Calu3 (cell line): ENCODE results near the gene LTK. TPM values are rescaled to one million over a fixed set of nuclear protein-coding genes. Genes with fewer than 3 reads are reported as not detected.

Experiments used
- BruUV-seq: library from RNA; stranded (reverse); fragments of 400-500 nt; replicated peaks from 2 replicates; lab custom pipeline; 2021; lab: Mats Ljungman, UMichigan
- CTCF ChIA-PET: fragments of 300-600 bp; sonication (Branson Sonifier 250); formaldehyde crosslinking; loops from one replicate; lab custom pipeline; 2022; ENCODE audit warnings: antibody characterized with exemption; lab: Charles Lee
- DNase-seq: peaks from one replicate; pipeline ENCODE4 v3.0.0; 2022
- H3K27ac Mint-ChIP-seq: one replicate; pipeline ENCODE4 v1.8.0; 2022; ENCODE audit warnings: mixed read lengths; ENCODE audit not compliant: unreplicated experiment
- H3K27me3 Mint-ChIP-seq: one replicate; pipeline ENCODE4 v1.8.0; 2022; ENCODE audit warnings: mixed read lengths; ENCODE audit not compliant: unreplicated experiment
- H3K36me3 Mint-ChIP-seq: one replicate; pipeline ENCODE4 v1.8.0; 2022; ENCODE audit warnings: mild to moderate bottlenecking, moderate library complexity, mixed read lengths; ENCODE audit not compliant: insufficient read depth, unreplicated experiment
- H3K4me1 Mint-ChIP-seq: one replicate; pipeline ENCODE4 v1.8.0; 2022; ENCODE audit warnings: mild to moderate bottlenecking, low read depth, mixed read lengths; ENCODE audit not compliant: unreplicated experiment
- H3K4me3 Mint-ChIP-seq: one replicate; pipeline ENCODE4 v1.8.0; 2022; ENCODE audit warnings: mild to moderate bottlenecking, low read depth, moderate library complexity, mixed read lengths; ENCODE audit not compliant: unreplicated experiment
- H3K9me3 Mint-ChIP-seq: one replicate; pipeline ENCODE4 v1.8.0; 2022; ENCODE audit warnings: low read depth, mixed read lengths; ENCODE audit not compliant: unreplicated experiment
- intact Hi-C: fragments of 100-400 bp; cut with micrococcal nuclease; formaldehyde crosslinking; loops from one replicate; pipeline ENCODE4 v1.10.0; 2022; ENCODE audit not compliant: unreplicated experiment
- total RNA-seq: library from RNA; stranded (reverse); gene quantifications from 2 replicates; pipeline ENCODE4 v1.2.3, GENCODE V29; 2022
- TF ChIP-seq, protein P1 (sequence below): fragments of 200-600 bp; IDR thresholded peaks from one replicate; pipeline ENCODE4 v1.8.0; 2022; ENCODE audit warnings: antibody characterized with exemption; ENCODE audit not compliant: unreplicated experiment

Gene LTK
- total RNA-seq, 1 experiment from 2014 or later, result 0.24 TPM

DNA sequence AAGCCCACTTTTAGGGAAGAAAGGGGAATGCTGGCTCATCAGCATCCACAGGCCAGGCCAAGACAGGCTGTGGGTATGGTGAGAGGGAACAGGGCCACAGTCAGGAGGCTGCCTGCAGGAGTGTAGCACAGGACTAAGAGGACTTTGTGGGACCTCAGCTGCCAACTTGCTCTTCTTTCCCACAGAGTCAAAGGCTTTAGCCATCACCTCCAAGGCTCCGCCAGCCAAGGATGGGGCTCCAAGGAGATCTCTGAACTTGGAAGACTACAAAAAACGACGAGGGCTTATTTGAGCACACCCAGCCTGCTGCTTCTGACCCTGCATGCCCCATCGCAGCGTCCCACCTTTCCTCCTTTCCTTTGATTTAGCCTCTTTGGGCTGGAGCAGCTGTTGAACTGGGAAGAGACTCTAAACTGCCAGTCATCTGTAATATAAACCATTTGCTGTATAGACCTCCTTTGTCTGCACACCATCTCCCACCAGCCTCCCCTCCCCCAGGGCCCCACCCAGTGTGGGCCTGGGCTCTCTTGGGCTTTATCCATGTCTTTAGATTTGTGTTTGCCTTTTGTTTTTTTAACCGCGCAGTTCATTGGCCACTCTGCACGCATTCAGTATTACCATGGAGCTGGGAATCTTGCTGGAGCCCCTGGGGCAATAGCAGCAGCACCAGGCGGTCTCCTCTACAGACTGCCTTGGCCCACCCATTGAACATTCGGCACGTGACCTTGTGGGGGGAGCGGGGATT, 33.1 kb downstream of the LTK start:
- no peak overlapping the region for H3K27ac Mint-ChIP-seq
- H3K27me3 Mint-ChIP-seq, result no peaks in the 10 kb centered on the region
- no TSS peak for BruUV-seq
- TF ChIP-seq, protein P1, sequence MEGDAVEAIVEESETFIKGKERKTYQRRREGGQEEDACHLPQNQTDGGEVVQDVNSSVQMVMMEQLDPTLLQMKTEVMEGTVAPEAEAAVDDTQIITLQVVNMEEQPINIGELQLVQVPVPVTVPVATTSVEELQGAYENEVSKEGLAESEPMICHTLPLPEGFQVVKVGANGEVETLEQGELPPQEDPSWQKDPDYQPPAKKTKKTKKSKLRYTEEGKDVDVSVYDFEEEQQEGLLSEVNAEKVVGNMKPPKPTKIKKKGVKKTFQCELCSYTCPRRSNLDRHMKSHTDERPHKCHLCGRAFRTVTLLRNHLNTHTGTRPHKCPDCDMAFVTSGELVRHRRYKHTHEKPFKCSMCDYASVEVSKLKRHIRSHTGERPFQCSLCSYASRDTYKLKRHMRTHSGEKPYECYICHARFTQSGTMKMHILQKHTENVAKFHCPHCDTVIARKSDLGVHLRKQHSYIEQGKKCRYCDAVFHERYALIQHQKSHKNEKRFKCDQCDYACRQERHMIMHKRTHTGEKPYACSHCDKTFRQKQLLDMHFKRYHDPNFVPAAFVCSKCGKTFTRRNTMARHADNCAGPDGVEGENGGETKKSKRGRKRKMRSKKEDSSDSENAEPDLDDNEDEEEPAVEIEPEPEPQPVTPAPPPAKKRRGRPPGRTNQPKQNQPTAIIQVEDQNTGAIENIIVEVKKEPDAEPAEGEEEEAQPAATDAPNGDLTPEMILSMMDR, result no peak
- H3K9me3 Mint-ChIP-seq, result no peaks in the 10 kb centered on the region
- peaks cover 17% of the 10 kb centered on the region for H3K36me3 Mint-ChIP-seq
- intact Hi-C loops, result no loop called here
- no peak for DNase-seq
- CTCF ChIA-PET, result no interaction called here
- H3K4me1 Mint-ChIP-seq, result no peaks in the 10 kb centered on the region
- no peak overlapping the region for H3K4me3 Mint-ChIP-seq

DNA sequence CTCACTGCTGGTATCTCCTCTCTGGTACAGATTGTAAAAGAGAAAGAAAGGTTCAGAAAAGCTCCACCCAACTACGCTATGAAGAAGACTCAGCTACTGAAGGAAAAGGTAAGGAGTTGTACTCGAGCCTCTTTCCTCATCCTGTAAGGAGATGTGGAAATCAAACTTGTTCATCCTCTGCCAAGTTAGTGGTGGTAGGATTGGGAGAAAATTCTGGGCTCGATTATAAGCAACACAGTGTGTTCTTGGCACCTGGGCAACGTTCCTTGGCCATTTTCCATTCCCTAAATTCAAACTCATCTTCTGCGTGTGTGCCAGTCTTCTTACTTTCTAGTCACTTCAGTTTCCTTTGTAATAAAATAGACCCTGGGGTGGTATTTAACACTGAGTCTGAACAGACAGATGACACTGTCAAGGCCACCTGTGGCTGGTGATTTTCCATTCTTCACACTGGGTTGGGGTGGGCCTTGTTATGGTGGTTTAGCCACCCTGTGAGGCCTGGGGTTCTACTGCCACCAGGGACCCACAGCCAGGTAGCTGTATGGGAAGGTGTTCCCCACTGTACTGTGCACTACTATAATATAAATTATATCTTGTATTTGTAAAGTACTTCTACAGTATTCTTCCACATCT, 37.1 kb downstream of the LTK start:
- no peaks in the 10 kb centered on the region for H3K4me1 Mint-ChIP-seq
- no TSS peak for BruUV-seq
- H3K4me3 Mint-ChIP-seq, result no peak overlapping the region
- peaks cover 16% of the 10 kb centered on the region for H3K36me3 Mint-ChIP-seq
- TF ChIP-seq, protein P1, result no peak
- no peak for DNase-seq
- no peaks in the 10 kb centered on the region for H3K9me3 Mint-ChIP-seq
- H3K27ac Mint-ChIP-seq, result peak overlapping the region; percentile 80
- CTCF ChIA-PET, result no interaction called here
- intact Hi-C loops, result no loop called here
- H3K27me3 Mint-ChIP-seq, result no peaks in the 10 kb centered on the region

- TF ChIP-seq, protein P1, result no peak
- CTCF ChIA-PET, result interaction anchor here (0.6 kb wide), 1 partner anchor 74 kb away, joined by 3 read pairs; no protein-coding TSS in a partner anchor
- BruUV-seq, result no TSS peak
- H3K36me3 Mint-ChIP-seq, result peaks cover 11% of the 10 kb centered on the region
- no peak for DNase-seq
- no peak overlapping the region for H3K27ac Mint-ChIP-seq
- H3K27me3 Mint-ChIP-seq, result no peaks in the 10 kb centered on the region
- H3K9me3 Mint-ChIP-seq, result no peaks in the 10 kb centered on the region
- intact Hi-C loops, result no loop called here
- H3K4me3 Mint-ChIP-seq, result no peak overlapping the region
- H3K4me1 Mint-ChIP-seq, result no peaks in the 10 kb centered on the region
Measured at GRCh38 chr15:41474941-41475340, 38.7 kb downstream of the LTK start.

DNA sequence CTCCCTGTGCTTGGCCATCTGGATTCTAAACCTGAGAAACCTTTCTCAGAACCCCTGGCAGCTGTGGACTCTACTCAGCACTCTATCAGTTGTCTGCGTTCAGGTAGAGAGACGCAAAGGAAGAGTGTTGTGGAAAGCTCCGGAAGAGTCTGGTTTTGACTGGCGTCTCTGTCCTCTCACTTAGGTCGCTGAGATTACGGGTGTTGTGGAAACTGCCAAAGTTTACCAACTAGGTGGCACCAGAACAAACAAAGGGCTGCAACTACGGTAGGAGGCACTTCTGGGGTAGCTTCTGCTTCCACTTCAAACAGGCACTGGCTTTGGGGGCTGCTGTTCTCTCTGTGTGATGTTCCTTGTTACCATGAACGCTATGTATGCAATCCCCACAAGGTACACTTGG, 39.2 kb downstream of the LTK start:
- intact Hi-C loops, result no loop called here
- Mint-ChIP-seq H3K4me1 (no peaks in the 10 kb centered on the region), H3K9me3 (no peaks in the 10 kb centered on the region), H3K4me3 (no peak overlapping the region), H3K36me3 (peaks cover 11% of the 10 kb centered on the region), H3K27ac (no peak overlapping the region), H3K27me3 (no peaks in the 10 kb centered on the region)
- no TSS peak for BruUV-seq
- CTCF ChIA-PET, result interaction anchor here (0.6 kb wide), 1 partner anchor 74 kb away, joined by 3 read pairs; no protein-coding TSS in a partner anchor
- TF ChIP-seq, protein P1, result no peak
- DNase-seq, result no peak
